GM06990 (cell line): ENCODE data around the gene EPX.

Experiments used
- DNase-seq: peaks from one replicate; pipeline ENCODE4 v3.0.0-alpha.2; 2011; ENCODE audit not compliant: insufficient read length; ENCODE audit errors: extremely low read depth
- H3K27me3 ChIP-seq: replicated peaks from 2 replicates; pipeline ENCODE4 v1.6.0; 2011; ENCODE audit warnings: low read length; ENCODE audit not compliant: control insufficient read depth, insufficient read depth
- H3K36me3 ChIP-seq: 2 replicates; pipeline ENCODE4 v1.5.1; 2011; ENCODE audit warnings: low read length; ENCODE audit not compliant: control insufficient read depth, insufficient read depth
- H3K4me3 ChIP-seq: replicated peaks from 2 replicates; pipeline ENCODE4 v1.5.1; 2011; ENCODE audit warnings: low read depth, mild to moderate bottlenecking, control low read depth, low read length
- TF ChIP-seq, protein P1 (sequence below): IDR thresholded peaks from 2 replicates; pipeline ENCODE4 v1.5.1; 2011; ENCODE audit warnings: low read length, control low read depth, mild to moderate bottlenecking, inconsistent platforms; ENCODE audit not compliant: insufficient read depth, poor library complexity, severe bottlenecking

The EPX gene

DNA sequence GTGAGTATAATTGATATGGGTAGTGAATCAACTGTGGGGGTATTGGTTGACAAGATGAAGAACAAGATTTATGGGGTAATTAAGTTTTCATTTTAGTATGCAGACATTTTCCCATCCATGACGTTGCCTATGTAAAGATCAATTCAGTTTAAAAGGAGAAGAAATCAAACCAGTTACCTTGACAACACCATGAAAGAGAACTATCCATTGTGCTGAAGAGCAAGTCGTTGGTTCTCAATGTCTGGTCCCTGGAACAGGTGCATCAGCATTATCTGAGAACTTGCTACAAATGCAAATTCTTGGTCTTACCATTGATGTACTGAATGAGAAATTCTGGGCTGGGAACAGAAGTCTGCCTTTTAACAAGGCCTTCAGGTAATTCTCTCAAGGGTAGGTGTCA, 26.5 kb upstream of the EPX start:
- Histone ChIP-seq H3K27me3 (no peaks in the 10 kb centered on the region; the same call in 1 of the 2 replicates), H3K36me3 (no peaks in the 10 kb centered on the region), H3K4me3 (no peak overlapping the region)
- TF ChIP-seq, protein P1, sequence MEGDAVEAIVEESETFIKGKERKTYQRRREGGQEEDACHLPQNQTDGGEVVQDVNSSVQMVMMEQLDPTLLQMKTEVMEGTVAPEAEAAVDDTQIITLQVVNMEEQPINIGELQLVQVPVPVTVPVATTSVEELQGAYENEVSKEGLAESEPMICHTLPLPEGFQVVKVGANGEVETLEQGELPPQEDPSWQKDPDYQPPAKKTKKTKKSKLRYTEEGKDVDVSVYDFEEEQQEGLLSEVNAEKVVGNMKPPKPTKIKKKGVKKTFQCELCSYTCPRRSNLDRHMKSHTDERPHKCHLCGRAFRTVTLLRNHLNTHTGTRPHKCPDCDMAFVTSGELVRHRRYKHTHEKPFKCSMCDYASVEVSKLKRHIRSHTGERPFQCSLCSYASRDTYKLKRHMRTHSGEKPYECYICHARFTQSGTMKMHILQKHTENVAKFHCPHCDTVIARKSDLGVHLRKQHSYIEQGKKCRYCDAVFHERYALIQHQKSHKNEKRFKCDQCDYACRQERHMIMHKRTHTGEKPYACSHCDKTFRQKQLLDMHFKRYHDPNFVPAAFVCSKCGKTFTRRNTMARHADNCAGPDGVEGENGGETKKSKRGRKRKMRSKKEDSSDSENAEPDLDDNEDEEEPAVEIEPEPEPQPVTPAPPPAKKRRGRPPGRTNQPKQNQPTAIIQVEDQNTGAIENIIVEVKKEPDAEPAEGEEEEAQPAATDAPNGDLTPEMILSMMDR: no peak
- DNase-seq: no peak

DNA sequence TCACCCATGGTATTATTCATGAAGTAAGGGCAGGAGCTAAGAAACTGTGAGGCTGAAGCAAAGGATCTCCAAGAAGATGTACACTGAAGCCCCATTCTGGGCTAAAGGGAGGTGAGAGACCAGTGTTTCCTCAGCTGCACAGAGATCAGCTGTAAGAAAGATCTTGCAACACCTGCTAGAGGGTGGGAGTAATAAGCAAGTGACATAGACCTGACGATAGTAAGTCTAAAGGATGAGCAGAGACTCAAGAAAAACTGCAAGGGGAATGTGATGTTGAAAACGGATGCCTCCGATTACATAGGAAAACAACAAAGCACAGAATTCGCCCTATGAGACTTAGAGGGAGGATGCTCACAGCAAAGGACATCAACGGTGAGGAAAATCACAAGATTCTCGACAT, 25.8 kb upstream of the EPX start, which contains the start of gene OR4D2:
Gene OR4D2 (plus strand): TSS at position 301 of the 400 bp plus-strand sequence. CDS start 2,674 bp downstream, outside the sequence.
- Histone ChIP-seq H3K4me3 (no peak within 1 kb of the TSS), H3K36me3 (no peaks in the 10 kb centered on the region), H3K27me3 (no peaks in the 10 kb centered on the region; the same call in 1 of the 2 replicates)
- DNase-seq: no peak
- TF ChIP-seq, protein P1: no peak

DNA sequence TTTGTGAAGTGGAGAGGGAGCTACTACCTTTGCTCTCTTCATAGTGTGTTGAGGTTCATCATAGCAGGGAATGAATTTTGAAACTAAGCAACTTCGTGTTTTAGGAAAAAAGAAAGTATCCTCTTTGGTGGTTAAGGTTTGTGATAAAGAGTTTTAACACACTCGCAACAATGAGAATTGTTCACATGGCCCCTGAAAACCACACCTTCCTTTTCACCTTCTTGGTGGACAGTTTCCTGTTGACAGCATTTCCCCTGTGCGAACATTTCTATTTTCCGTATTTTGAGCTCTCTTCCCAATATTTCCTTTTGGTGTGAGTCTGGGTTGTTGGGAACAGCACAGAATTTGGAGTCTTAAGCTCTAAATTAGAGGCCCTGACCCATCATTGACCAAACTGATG, 21.9 kb upstream of the EPX start:
- TF ChIP-seq, protein P1: no peak

DNA sequence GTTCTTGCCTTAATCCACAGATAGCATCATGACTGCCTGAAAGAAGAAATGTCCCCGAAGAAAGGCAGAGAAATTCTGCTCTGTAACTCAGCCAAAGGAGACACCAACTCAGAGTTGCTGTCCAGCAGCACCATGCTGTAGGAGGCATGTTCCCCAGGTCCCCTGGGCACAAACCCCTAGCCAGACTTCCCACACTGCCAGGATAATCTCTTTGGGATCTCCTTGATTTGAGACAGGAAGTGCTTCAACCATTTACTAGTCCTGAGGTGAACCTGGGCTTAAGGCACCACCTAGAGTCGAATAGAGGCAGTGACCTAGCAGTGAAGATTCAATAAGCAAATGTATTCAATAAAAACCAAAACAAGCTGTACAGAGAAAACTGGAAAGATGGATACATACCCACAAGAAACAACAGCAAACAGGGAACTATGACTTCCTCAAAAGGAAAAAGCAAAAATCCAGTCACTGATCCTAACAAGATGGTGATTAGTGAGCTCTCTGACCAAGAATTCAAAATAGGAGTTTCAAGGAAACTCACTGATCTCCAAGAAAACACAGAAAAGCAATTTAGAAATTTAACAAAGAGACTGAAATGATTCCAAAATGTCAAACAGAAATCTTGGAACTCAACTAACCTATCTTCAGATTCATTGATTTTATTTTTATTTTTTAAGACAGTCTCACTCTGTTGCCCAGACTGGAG, 20.0 kb upstream of the EPX start:
- no peaks in the 10 kb centered on the region for H3K36me3 ChIP-seq
- TF ChIP-seq, protein P1: peak; percentile 66
- DNase-seq: no peak
- H3K4me3 ChIP-seq: no peak overlapping the region
- no peaks in the 10 kb centered on the region; the same call in none of the 2 replicates for H3K27me3 ChIP-seq

More for the DNA sequence above, 21.9 kb upstream of the EPX start:
- DNase-seq: no peak
- Histone ChIP-seq H3K36me3 (no peaks in the 10 kb centered on the region), H3K4me3 (no peak overlapping the region), H3K27me3 (no peaks in the 10 kb centered on the region; the same call in 1 of the 2 replicates)

DNA sequence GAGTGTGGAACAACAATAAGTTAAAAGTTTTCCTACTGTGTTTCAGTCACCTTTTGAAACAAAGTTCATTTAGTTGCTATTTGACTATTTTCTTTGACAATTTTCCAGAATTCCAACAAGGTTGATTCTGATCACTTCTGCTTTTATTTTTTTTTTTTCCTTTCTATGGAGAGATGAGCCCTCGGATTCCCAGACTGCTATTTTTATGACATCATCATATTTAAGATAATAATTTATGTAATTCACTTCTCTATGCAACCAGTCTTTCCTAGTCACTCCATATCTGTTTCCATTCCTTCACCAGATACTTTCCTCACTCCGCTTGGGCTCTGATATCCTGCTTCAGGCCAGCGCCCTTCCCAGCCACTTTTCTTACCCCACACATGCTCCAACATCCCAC, 17.7 kb upstream of the EPX start:
- H3K36me3 ChIP-seq: no peaks in the 10 kb centered on the region
- no peak for DNase-seq
- H3K4me3 ChIP-seq: no peak overlapping the region
- H3K27me3 ChIP-seq: no peaks in the 10 kb centered on the region; the same call in 1 of the 2 replicates
- TF ChIP-seq, protein P1: no peak
